OCI-LY7 (cell line): ENCODE measurements around the gene ZFYVE28.

Experiments used
- CTCF ChIP-seq: fragments of 200-600 bp; sonication (generic); conservative IDR thresholded peaks from 2 replicates; pipeline ENCODE4 v1.5.1; 2014; ENCODE audit warnings: mild to moderate bottlenecking, antibody characterized with exemption, low read length, moderate library complexity, mixed read lengths
- EZH2phosphoT487 ChIP-seq: fragments of 200-600 bp; sonication (generic); IDR thresholded peaks from 2 replicates; pipeline ENCODE4 v1.6.1; 2018; ENCODE audit warnings: low read depth, borderline replicate concordance, mild to moderate bottlenecking, mixed run types, antibody characterized with exemption, low read length, moderate library complexity, mixed read lengths

DNA sequence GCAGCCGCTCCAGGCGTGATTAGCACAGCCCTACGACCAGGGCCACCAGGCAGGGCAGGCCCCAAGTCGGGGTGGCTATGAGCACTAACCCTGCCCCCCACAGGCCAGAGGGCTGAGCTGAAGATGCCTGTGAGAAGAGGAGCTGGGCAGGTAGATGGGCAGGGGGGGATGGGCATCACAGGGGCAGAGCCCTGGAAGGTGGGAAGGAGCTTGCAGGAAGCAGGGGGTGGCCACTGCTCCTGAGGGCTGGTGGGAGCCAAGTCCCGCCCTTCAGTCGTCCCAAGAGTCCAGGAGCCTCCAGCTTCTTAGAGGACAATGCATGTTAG is 149.3 kb downstream of the ZFYVE28 start:
- TF ChIP-seq CTCF (no peak), EZH2phosphoT487 (no peak)
